ENCODE results near the gene NCAN.

The NCAN gene

GRCh38 chr19:19294914-19295313, 83.2 kb downstream of the NCAN start:
- no peak overlapping the region for H3K4me3 ChIP-seq (ENCODE audit: low read depth, low read length)
- TF ChIP-seq, protein P1, sequence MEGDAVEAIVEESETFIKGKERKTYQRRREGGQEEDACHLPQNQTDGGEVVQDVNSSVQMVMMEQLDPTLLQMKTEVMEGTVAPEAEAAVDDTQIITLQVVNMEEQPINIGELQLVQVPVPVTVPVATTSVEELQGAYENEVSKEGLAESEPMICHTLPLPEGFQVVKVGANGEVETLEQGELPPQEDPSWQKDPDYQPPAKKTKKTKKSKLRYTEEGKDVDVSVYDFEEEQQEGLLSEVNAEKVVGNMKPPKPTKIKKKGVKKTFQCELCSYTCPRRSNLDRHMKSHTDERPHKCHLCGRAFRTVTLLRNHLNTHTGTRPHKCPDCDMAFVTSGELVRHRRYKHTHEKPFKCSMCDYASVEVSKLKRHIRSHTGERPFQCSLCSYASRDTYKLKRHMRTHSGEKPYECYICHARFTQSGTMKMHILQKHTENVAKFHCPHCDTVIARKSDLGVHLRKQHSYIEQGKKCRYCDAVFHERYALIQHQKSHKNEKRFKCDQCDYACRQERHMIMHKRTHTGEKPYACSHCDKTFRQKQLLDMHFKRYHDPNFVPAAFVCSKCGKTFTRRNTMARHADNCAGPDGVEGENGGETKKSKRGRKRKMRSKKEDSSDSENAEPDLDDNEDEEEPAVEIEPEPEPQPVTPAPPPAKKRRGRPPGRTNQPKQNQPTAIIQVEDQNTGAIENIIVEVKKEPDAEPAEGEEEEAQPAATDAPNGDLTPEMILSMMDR (IDR thresholded peaks at IDR 0.05; ENCODE audit: low read depth, low read length, missing control alignments) = no peak
- DNase-seq (ENCODE audit: low read depth) = no peak

- TF ChIP-seq, protein P1 (IDR thresholded peaks at IDR 0.05; ENCODE audit: low read depth, low read length, missing control alignments) = no peak
- DNase-seq (ENCODE audit: low read depth) = no peak
- no peak overlapping the region for H3K4me3 ChIP-seq (ENCODE audit: low read depth, low read length)
Measured at GRCh38 chr19:19296953-19297689, 85.4 kb downstream of the NCAN start.

GRCh38 chr19:19297759-19298158, 86.0 kb downstream of the NCAN start:
- H3K4me3 ChIP-seq (ENCODE audit: low read depth, low read length) = no peak overlapping the region
- TF ChIP-seq, protein P1 (IDR thresholded peaks at IDR 0.05; ENCODE audit: low read depth, low read length, missing control alignments) = no peak
- no peak for DNase-seq (ENCODE audit: low read depth)

DNA sequence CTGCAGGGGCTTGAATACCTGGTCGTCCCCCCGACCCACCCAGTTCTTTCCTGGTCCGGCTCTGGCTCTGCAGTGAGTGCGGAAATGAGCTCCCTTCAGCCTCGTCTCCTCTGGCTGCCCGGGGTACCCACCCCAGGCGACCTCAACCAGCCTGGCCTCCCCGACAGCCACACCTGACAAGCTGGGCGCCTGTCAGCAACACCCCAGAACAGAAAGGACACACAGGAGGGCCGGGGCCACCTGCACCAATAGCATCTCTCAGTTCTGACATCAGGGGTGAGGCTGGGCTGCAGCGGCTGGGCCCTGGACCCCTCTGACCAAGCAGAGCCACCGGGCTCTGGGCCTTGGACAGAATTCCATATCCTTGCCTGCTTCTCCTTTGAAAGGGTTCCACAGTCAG, 88.9 kb downstream of the NCAN start:
- no peak overlapping the region for H3K4me3 ChIP-seq (ENCODE audit: low read depth, low read length)
- no peak for DNase-seq (ENCODE audit: low read depth)

More for the DNA sequence above, 88.9 kb downstream of the NCAN start:
- TF ChIP-seq, protein P1 (IDR thresholded peaks at IDR 0.05; ENCODE audit: low read depth, low read length, missing control alignments) = no peak

All from GM12864 (cell line).